Tibial nerve (tissue), 3 donors: ENCODE measurements around the gene SPRY4.
"Not testable (repeated sequence)": the region's sequence is repeated elsewhere in the genome, so short reads cannot be mapped to it uniquely, and the experiment has no call there.

Source experiments
- CTCF ChIP-seq, 5 experiments: fragments of 200-600 bp in 3 of 5; fragments of 450-650 bp in 2 of 5; sonication (generic) in 3 of 5; IDR thresholded peaks; one replicate each; pipeline ENCODE4 v1.5.1; 2016 to 2019; ENCODE audit warnings: antibody characterized with exemption in 5 of 5, mild to moderate bottlenecking in 3 of 5, moderate library complexity in 2 of 5
- POLR2A ChIP-seq, 2 donors: fragments of 450-650 bp; IDR thresholded peaks; one replicate each; pipeline ENCODE4 v1.6.1; 2017; ENCODE audit warnings: antibody characterized with exemption in 2 of 2, mild to moderate bottlenecking in 2 of 2, moderate library complexity in 2 of 2

DNA sequence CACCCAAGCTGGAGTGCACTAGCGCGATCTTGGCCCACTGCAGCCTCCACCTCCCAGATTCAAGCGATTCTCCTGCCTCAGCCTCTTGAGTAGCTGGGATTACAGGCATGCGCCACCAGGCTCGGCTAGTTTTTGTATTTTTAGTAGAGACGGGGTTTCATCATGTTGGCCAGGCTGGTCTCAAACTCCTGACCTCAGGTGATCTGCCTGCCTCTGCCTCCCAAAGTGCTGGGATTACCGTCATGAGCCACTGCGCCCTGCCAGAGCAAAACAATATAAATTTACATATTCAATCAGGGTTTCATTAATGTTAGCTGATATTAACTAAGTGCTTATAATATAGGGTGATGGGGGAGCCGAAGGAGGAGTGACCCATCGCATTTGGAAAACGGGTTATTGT, 37.4 kb upstream of the SPRY4 start:
- not testable (repeated sequence) for TF ChIP-seq CTCF, POLR2A (IDR thresholded peaks at IDR 0.05)
